ENCODE results near the gene SVBP.
"Not testable (repeated sequence)": the region's sequence is repeated elsewhere in the genome, so short reads cannot be mapped to it uniquely, and the experiment has no call there.

SVBP gene

GRCh38 chr1:42841010-42841409 is 23.8 kb upstream of the SVBP start:
- no peak for DNase-seq

- no peak for DNase-seq
Observed at GRCh38 chr1:42838482-42839190, 21.4 kb upstream of the SVBP start.

- no peak for DNase-seq
Observed at GRCh38 chr1:42837709-42838108, 20.5 kb upstream of the SVBP start.

- DNase-seq: no peak
Observed at GRCh38 chr1:42835422-42835821, 18.2 kb upstream of the SVBP start.

GRCh38 chr1:42834803-42835202 is 17.6 kb upstream of the SVBP start:
- no peak for DNase-seq

- DNase-seq: no peak
Observed at GRCh38 chr1:42833981-42834380, 16.8 kb upstream of the SVBP start.

GRCh38 chr1:42832641-42833240 is 15.5 kb upstream of the SVBP start:
- DNase-seq: no peak

GRCh38 chr1:42831273-42831672 is 14.1 kb upstream of the SVBP start:
- no peak for DNase-seq

GRCh38 chr1:42830631-42831030 is 13.4 kb upstream of the SVBP start:
- DNase-seq: no peak

GRCh38 chr1:42825036-42825851 is 8.0 kb upstream of the SVBP start:
- DNase-seq: no peak

- no peak for DNase-seq
Observed at GRCh38 chr1:42824481-42825035, 7.4 kb upstream of the SVBP start.

GRCh38 chr1:42822800-42823392 is 5.7 kb upstream of the SVBP start:
- no peak for DNase-seq

GRCh38 chr1:42821690-42822089 is 4.5 kb upstream of the SVBP start:
- DNase-seq: no peak

GRCh38 chr1:42820813-42821212 is 3.6 kb upstream of the SVBP start:
- DNase-seq: no peak

- DNase-seq: no peak
Observed at GRCh38 chr1:42817976-42818375, 779 bp upstream of the SVBP start.

- no peak for DNase-seq
Observed at GRCh38 chr1:42817440-42817767, 207 bp upstream of the SVBP start.

GRCh38 chr1:42815941-42816584 is 1.1 kb downstream of the SVBP start:
- no peak for DNase-seq

GRCh38 chr1:42814815-42815214 is 2.4 kb downstream of the SVBP start:
- DNase-seq: not testable (repeated sequence)

- no peak for DNase-seq
Observed at GRCh38 chr1:42807056-42807668, 10.0 kb downstream of the SVBP start.

GRCh38 chr1:42806593-42806992 is 10.6 kb downstream of the SVBP start:
- no peak for DNase-seq

- no peak for DNase-seq
Observed at GRCh38 chr1:42806171-42806570, 11.0 kb downstream of the SVBP start.

GRCh38 chr1:42801832-42802473 is 15.2 kb downstream of the SVBP start:
- DNase-seq: no peak

Measured in islet precursor cell (in vitro differentiated cells).